AG04450 (cell line): ENCODE measurements around the gene KRT38. TPM values are rescaled to one million over a fixed set of nuclear protein-coding genes. Genes with fewer than 3 reads are reported as not detected.

ENCODE experiments used
- CTCF ChIA-PET: fragments of 300-600, 350-600 bp; formaldehyde crosslinking; extraction: SDS; loops from one replicate; lab custom pipeline; 2022; ENCODE audit warnings: antibody characterized with exemption, inconsistent platforms; lab: Charles Lee
- POLR2A ChIA-PET: fragments of 350-600 bp; formaldehyde crosslinking; extraction: SDS; loops from one replicate; lab custom pipeline; 2021; ENCODE audit warnings: antibody characterized with exemption, inconsistent platforms; lab: Yijun Ruan, JAX
- DNase-seq: peaks from one replicate; pipeline ENCODE4 v3.0.0-alpha.2; 2011; ENCODE audit warnings: low read depth, low spot score
- H3K27ac ChIP-seq: one replicate; pipeline ENCODE4 v1.5.1; 2012; ENCODE audit warnings: low read depth, low read length, control low read depth
- H3K27me3 ChIP-seq: one replicate; pipeline ENCODE4 v1.6.0; 2012; ENCODE audit warnings: low read length; ENCODE audit not compliant: control insufficient read depth, insufficient read depth
- H3K4me3 ChIP-seq: 2 replicates; pipeline ENCODE4 v1.5.1; 2011; ENCODE audit warnings: mild to moderate bottlenecking, low read depth, low read length, control low read depth
- H3K9me3 ChIP-seq: 2 replicates; pipeline ENCODE4 v1.5.1; 2012; ENCODE audit warnings: low read length; ENCODE audit not compliant: control insufficient read depth, insufficient read depth
- CTCF ChIP-seq: IDR thresholded peaks from 2 replicates; pipeline ENCODE4 v1.5.1; 2011; ENCODE audit warnings: low read depth, low read length, control low read depth, inconsistent platforms
- polyA plus RNA-seq: library from polyadenylated mRNA; depleted of rRNA; stranded (reverse); fragments of >200 nt; gene quantifications from 2 replicates; pipeline ENCODE4 v1.2.3, GENCODE V29; 2011

KRT38 gene
- polyA plus RNA-seq, 1 experiment, result 0.11 TPM

GRCh38 chr17:41413982-41414381 is 26.8 kb downstream of the KRT38 start:
- no peaks in the 10 kb centered on the region for H3K27me3 ChIP-seq
- TF ChIP-seq CTCF, result no peak
- H3K27ac ChIP-seq, result no peak overlapping the region
- POLR2A ChIA-PET, result no interaction called here
- no peak for DNase-seq
- H3K4me3 ChIP-seq, result no peak overlapping the region
- CTCF ChIA-PET, result interaction anchor here (0.8 to 1.1 kb wide), 2 partner anchors 10 to 253 kb away, joined by 3 read pairs; no protein-coding TSS in a partner anchor
- peaks cover 3% of the 10 kb centered on the region; the same call in 1 of the 2 replicates for H3K9me3 ChIP-seq

- Histone ChIP-seq H3K27me3 (no peaks in the 10 kb centered on the region), H3K4me3 (no peak overlapping the region), H3K9me3 (peaks cover 3% of the 10 kb centered on the region; the same call in 1 of the 2 replicates), H3K27ac (no peak overlapping the region)
- no peak for DNase-seq
- no peak for TF ChIP-seq CTCF
- POLR2A ChIA-PET, result no interaction called here
- CTCF ChIA-PET, result interaction anchor here (0.8 to 1.1 kb wide), 2 partner anchors 10 to 254 kb away, joined by 3 read pairs; no protein-coding TSS in a partner anchor
Measured at GRCh38 chr17:41413353-41413957, 27.3 kb downstream of the KRT38 start.

DNA sequence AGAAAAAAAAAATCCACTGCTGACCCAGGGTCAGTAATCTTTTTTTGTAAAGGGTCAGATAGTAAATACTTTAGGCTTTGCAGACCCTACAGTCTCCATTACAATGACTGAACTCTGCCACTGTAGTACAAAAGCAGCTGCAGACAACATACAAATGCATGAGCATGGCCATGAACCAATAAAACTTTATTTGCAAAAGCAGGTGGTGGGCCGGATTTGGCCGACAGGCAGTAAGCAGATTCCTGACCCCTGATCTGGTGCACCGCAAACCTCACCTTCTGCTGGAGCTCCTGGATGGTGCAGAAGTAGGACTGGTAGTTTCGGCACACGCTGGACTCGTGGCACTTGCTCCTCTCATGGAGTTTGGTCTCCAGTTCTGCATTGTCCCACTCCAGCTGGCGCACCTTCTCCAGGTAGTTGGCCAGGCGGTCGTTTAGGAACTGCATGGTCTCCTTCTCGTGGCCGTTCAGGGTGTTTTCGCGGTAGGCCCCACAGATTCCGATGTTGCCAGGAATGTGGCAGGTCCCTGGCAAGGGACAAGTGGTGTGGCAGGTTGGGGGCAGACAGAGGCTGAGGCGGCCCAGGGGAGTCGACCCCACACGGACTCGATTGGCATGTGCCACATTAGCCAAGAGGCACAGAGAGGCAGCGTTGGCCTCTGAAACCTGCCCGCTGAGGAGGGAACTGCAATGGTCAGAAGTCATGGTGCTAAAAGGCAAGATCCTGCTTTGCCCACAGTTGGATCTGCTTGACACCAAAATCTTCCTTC is 29.5 kb downstream of the KRT38 start:
- no peak overlapping the region for H3K4me3 ChIP-seq
- peaks cover 3% of the 10 kb centered on the region; the same call in 1 of the 2 replicates for H3K9me3 ChIP-seq
- no peaks in the 10 kb centered on the region for H3K27me3 ChIP-seq
- ChIA-PET CTCF (interaction anchor here (1.2 to 1.4 kb wide), 2 partner anchors 89 to 138 kb away, joined by 4 to 8 read pairs; no protein-coding TSS in a partner anchor), POLR2A (no interaction called here)
- no peak overlapping the region for H3K27ac ChIP-seq
- DNase-seq, result no peak
- TF ChIP-seq CTCF, result no peak

DNA sequence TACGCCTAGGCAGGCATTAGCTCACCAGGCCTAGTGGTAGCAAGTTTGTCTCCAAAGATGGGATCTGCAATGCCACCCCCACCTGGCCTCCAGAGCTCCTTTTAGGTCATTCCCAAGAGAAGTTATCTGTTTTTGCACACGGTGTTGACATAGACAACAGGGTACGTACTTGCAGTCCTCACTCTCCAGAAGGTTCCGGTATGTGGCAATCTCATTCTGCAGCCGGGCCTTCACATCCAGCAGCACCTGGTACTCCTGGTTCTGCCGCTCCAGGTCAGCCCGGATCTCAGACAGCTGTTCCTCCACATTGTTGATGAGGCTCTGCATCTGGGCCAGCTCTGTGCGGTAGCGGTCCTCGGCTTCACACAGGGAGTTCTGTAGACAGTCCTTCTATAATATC is 33.6 kb downstream of the KRT38 start:
- ChIA-PET POLR2A (no interaction called here), CTCF (interaction anchor here (1.6 kb wide), 1 partner anchor 11 kb away, joined by 4 read pairs; no protein-coding TSS in a partner anchor)
- Histone ChIP-seq H3K27me3 (no peaks in the 10 kb centered on the region), H3K9me3 (peaks cover 3% of the 10 kb centered on the region; the same call in 1 of the 2 replicates), H3K27ac (no peak overlapping the region), H3K4me3 (no peak overlapping the region)
- no peak for TF ChIP-seq CTCF
- DNase-seq, result no peak

- ChIA-PET CTCF (interaction anchor here (3.6 kb wide), 1 partner anchor 143 kb away, joined by 19 read pairs; no protein-coding TSS in a partner anchor), POLR2A (no interaction called here)
- Histone ChIP-seq H3K9me3 (no peaks in the 10 kb centered on the region), H3K27me3 (no peaks in the 10 kb centered on the region), H3K4me3 (no peak overlapping the region), H3K27ac (no peak overlapping the region)
- DNase-seq, result no peak
- no peak for TF ChIP-seq CTCF
Measured at GRCh38 chr17:41406205-41406604, 34.6 kb downstream of the KRT38 start.
